Lower leg skin (tissue), 4 donors: ENCODE measurements around the gene DIRAS1. TPM values are rescaled to one million over a fixed set of nuclear protein-coding genes. Genes with fewer than 3 reads are reported as not detected.
A peak's percentile ranks its signal among the peaks of the same experiment; 100 is the strongest.

ENCODE experiments used
- DNase-seq, 2 donors: peaks; one replicate each; pipeline ENCODE4 v3.0.0-alpha.2; 2019; ENCODE audit warnings: low spot score in 2 of 2
- H3K4me3 ChIP-seq: fragments of 200-600 bp; sonication (generic); 2 replicates; pipeline ENCODE4 v1.5.1; 2017; ENCODE audit warnings: mild to moderate bottlenecking, low read depth; ENCODE audit not compliant: poor library complexity, severe bottlenecking
- CTCF ChIP-seq, 3 donors: fragments of 450-650 bp; IDR thresholded peaks; one replicate each; pipeline ENCODE4 v1.5.1; 2016; ENCODE audit warnings: antibody characterized with exemption in 3 of 3, mild to moderate bottlenecking in 3 of 3, moderate library complexity in 2 of 3
- POLR2A ChIP-seq, 2 donors: fragments of 450-650 bp; IDR thresholded peaks; one replicate each; pipeline ENCODE4 v1.6.1; 2016 to 2017; ENCODE audit warnings: antibody characterized with exemption in 2 of 2, mild to moderate bottlenecking in 1 of 2, moderate library complexity in 1 of 2
- WGBS, 2 donors: methylation state at CpG; one replicate each; pipeline ENCODE4 v1.1.5; 2018; 5-methylcytosine and 5-hydroxymethylcytosine counted together
- intact Hi-C: fragments of 100-400 bp; cut with DNase I; formaldehyde crosslinking; loops from one replicate; pipeline ENCODE4 v1.15.0; 2023; ENCODE audit warnings: low total_unique reads
- total RNA-seq, 4 donors: library from RNA; depleted of rRNA; stranded (reverse); fragments of >200 nt; gene quantifications; one replicate each; pipeline ENCODE4 v1.1.0, GENCODE V29; 2016

The DIRAS1 gene
- total RNA-seq, 4 donors from 2014 or later = 0.46 to 6.1 (median 3.4) TPM

- intact Hi-C loops = no loop called here
- DNase-seq = peak; percentile 84 to 97
- no peak for TF ChIP-seq POLR2A (IDR thresholded peaks at IDR 0.05)
- no peak for TF ChIP-seq CTCF (IDR thresholded peaks at IDR 0.05)
- peak within 1 kb of the TSS; percentile 28 for H3K4me3 ChIP-seq
- 2% methylated on average over 41 to 52 of the region's 77 CpGs for WGBS, 2 donors
These were observed 18.7 kb downstream of the DIRAS1 start, which contains the start of gene GNG7 for GRCh38 chr19:2702170-2703076. Gene GNG7, minus strand, starts transcription at chr19:2702694. Its CDS starts 182,006 bp downstream, at chr19:2520688.

- intact Hi-C loops = no loop called here
- DNase-seq = no peak
- no peak overlapping the region for H3K4me3 ChIP-seq
- WGBS, 2 donors = 6 to 8% methylated on average over 9 of the region's 9 CpGs
- no peak for TF ChIP-seq POLR2A (IDR thresholded peaks at IDR 0.05)
- TF ChIP-seq CTCF (IDR thresholded peaks at IDR 0.05) = no peak
These were observed 19.6 kb downstream of the DIRAS1 start for GRCh38 chr19:2701361-2702169.

GRCh38 chr19:2700660-2701360 lies 20.4 kb downstream of the DIRAS1 start:
- no peak overlapping the region for H3K4me3 ChIP-seq
- no peak for DNase-seq
- intact Hi-C loops = no loop called here
- TF ChIP-seq CTCF (IDR thresholded peaks at IDR 0.05) (no peak), POLR2A (IDR thresholded peaks at IDR 0.05) (no peak)
- WGBS, 2 donors = 19 to 29% methylated on average over 26 of the region's 26 CpGs

GRCh38 chr19:2699413-2700140 lies 21.6 kb downstream of the DIRAS1 start:
- no peak for TF ChIP-seq CTCF (IDR thresholded peaks at IDR 0.05)
- no peak for TF ChIP-seq POLR2A (IDR thresholded peaks at IDR 0.05)
- no peak overlapping the region for H3K4me3 ChIP-seq
- intact Hi-C loops = no loop called here
- 77 to 80% methylated on average over 15 of the region's 15 CpGs for WGBS, 2 donors
- DNase-seq = no peak

GRCh38 chr19:2694196-2694595 lies 27.0 kb downstream of the DIRAS1 start:
- no peak overlapping the region for H3K4me3 ChIP-seq

More at GRCh38 chr19:2694196-2694595, 27.0 kb downstream of the DIRAS1 start:
- TF ChIP-seq CTCF (IDR thresholded peaks at IDR 0.05) = no peak
- no peak for TF ChIP-seq POLR2A (IDR thresholded peaks at IDR 0.05)
- DNase-seq = no peak
- WGBS, 2 donors = 71 to 78% methylated on average over 5 of the region's 5 CpGs
- intact Hi-C loops = no loop called here
